ENCODE results near the gene CTNNA3.

DNA sequence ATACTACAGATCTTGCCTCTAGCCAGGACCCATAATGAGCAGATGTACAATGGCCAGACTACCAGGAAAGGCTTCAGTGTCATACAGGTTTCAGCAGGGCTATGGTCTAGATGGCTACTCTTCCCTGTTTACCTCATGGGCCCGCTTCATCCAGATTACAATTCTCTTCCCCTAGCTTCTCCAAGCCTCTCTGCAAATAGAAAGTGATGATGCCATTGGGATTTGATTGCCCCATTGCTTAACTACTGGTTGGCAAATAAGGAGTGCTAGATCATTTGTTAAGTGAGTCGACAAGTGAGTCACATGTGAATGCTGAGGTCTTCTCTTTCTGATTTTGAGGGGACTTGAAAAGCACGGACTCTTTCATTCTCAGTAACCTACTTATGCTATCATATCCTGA, 1131.7 kb downstream of the CTNNA3 start:
- TF ChIP-seq, protein P1, sequence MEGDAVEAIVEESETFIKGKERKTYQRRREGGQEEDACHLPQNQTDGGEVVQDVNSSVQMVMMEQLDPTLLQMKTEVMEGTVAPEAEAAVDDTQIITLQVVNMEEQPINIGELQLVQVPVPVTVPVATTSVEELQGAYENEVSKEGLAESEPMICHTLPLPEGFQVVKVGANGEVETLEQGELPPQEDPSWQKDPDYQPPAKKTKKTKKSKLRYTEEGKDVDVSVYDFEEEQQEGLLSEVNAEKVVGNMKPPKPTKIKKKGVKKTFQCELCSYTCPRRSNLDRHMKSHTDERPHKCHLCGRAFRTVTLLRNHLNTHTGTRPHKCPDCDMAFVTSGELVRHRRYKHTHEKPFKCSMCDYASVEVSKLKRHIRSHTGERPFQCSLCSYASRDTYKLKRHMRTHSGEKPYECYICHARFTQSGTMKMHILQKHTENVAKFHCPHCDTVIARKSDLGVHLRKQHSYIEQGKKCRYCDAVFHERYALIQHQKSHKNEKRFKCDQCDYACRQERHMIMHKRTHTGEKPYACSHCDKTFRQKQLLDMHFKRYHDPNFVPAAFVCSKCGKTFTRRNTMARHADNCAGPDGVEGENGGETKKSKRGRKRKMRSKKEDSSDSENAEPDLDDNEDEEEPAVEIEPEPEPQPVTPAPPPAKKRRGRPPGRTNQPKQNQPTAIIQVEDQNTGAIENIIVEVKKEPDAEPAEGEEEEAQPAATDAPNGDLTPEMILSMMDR (conservative IDR thresholded peaks at IDR 0.05; ENCODE audit: low read depth, low read length): no peak
- no peak for TF ChIP-seq RAD21 (IDR thresholded peaks at IDR 0.05; ENCODE audit: low read length)
- TF ChIP-seq POLR2A (IDR thresholded peaks at IDR 0.05; ENCODE audit: low read depth, low read length): no peak
- no peak for TF ChIP-seq FOS (IDR thresholded peaks at IDR 0.05; ENCODE audit: low read depth, low read length)
- TF ChIP-seq SMC3 (IDR thresholded peaks at IDR 0.05; ENCODE audit: low read depth, low read length): no peak
- TF ChIP-seq RFX5 (IDR thresholded peaks at IDR 0.05; ENCODE audit: low read depth, low read length): no peak
- TF ChIP-seq CHD1 (IDR thresholded peaks at IDR 0.05; ENCODE audit: low read depth, low read length): no peak
- TF ChIP-seq MAZ (IDR thresholded peaks at IDR 0.05; ENCODE audit: borderline replicate concordance, low read depth, low read length): no peak
- no peak for TF ChIP-seq CEBPB (IDR thresholded peaks at IDR 0.05; ENCODE audit: low read depth, low read length)
- no peak for TF ChIP-seq RCOR1 (IDR thresholded peaks at IDR 0.05; ENCODE audit: insufficient replicate concordance, low read length)
- TF ChIP-seq, protein P2, sequence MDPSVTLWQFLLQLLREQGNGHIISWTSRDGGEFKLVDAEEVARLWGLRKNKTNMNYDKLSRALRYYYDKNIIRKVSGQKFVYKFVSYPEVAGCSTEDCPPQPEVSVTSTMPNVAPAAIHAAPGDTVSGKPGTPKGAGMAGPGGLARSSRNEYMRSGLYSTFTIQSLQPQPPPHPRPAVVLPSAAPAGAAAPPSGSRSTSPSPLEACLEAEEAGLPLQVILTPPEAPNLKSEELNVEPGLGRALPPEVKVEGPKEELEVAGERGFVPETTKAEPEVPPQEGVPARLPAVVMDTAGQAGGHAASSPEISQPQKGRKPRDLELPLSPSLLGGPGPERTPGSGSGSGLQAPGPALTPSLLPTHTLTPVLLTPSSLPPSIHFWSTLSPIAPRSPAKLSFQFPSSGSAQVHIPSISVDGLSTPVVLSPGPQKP (IDR thresholded peaks at IDR 0.05; ENCODE audit: borderline replicate concordance, low read depth, low read length): no peak
- no peak for TF ChIP-seq MXI1 (IDR thresholded peaks at IDR 0.05; ENCODE audit: borderline replicate concordance, low read depth, low read length)
